ENCODE data around the gene MAP2K3. TPM values are rescaled to one million over a fixed set of nuclear protein-coding genes. Genes with fewer than 3 reads are reported as not detected.

MAP2K3 gene
- total RNA-seq, 1 experiment from 2014 or later = 39.7 TPM

- no peak for TF ChIP-seq STAT6 (CRISPR knock-in tag; conservative IDR thresholded peaks at IDR 0.05; ENCODE audit: low read depth)
- TF ChIP-seq ESRRA (CRISPR knock-in tag; IDR thresholded peaks at IDR 0.05; ENCODE audit: borderline replicate concordance) = peak; percentile 81; the same call in 1 of the 2 replicates
- no peak for TF ChIP-seq NR3C1 (CRISPR knock-in tag; conservative IDR thresholded peaks at IDR 0.05; ENCODE audit: low read depth)
- peak; percentile 99 for TF ChIP-seq USF1 (CRISPR knock-in tag; IDR thresholded peaks at IDR 0.05)
- TF ChIP-seq RELA (CRISPR knock-in tag; IDR thresholded peaks at IDR 0.05; ENCODE audit: borderline replicate concordance) = peak; percentile 75; the same call in 1 of the 2 replicates
- TF ChIP-seq SOX15 (CRISPR knock-in tag; IDR thresholded peaks at IDR 0.05) = no peak
- TF ChIP-seq CDX4 (CRISPR knock-in tag; IDR thresholded peaks at IDR 0.05; ENCODE audit: borderline replicate concordance) = no peak
- peak; percentile 27; the same call in 1 of the 2 replicates for TF ChIP-seq KAT7 (CRISPR knock-in tag; IDR thresholded peaks at IDR 0.05; ENCODE audit: borderline replicate concordance)
- peak; percentile 87; the same call in 1 of the 2 replicates for TF ChIP-seq FOXP4 (CRISPR knock-in tag; IDR thresholded peaks at IDR 0.05)
Observed at GRCh38 chr17:21275579-21276263, 8.8 kb upstream of the MAP2K3 start (continued).

- peak overlapping the region; percentile 76 for H3K4me3 Mint-ChIP-seq
- H3K4me1 Mint-ChIP-seq = peaks cover 9% of the 10 kb centered on the region
- ChIA-PET CTCF (interaction anchor here (0.6 to 2.7 kb wide), 15 partner anchors 9 to 283 kb away, joined by 3 to 15 read pairs (median 5); no protein-coding TSS in a partner anchor), POLR2A (interaction anchor here (1.1 kb wide), 1 partner anchor 233 kb away, joined by 5 read pairs; the partner anchor contains the start of gene USP22)
- 0 out of 2 replicates have a peak, but pooled peaks have one; percentile 9 for TF ChIP-seq IRF2 (CRISPR knock-in tag; IDR thresholded peaks at IDR 0.05; ENCODE audit: borderline replicate concordance, low read depth)
- TF ChIP-seq ZNF317 (CRISPR knock-in tag; IDR thresholded peaks at IDR 0.05; ENCODE audit: borderline replicate concordance, low read depth) = no peak
- H3K27ac Mint-ChIP-seq = no peak overlapping the region
- ATAC-seq (no peak), DNase-seq (ENCODE audit: low spot score) (no peak)
- no peaks in the 10 kb centered on the region for H3K9me3 Mint-ChIP-seq
- H3K27me3 Mint-ChIP-seq (ENCODE audit: low read depth) = peaks cover 53% of the 10 kb centered on the region
- H3K36me3 Mint-ChIP-seq = no peaks in the 10 kb centered on the region
Observed at GRCh38 chr17:21276264-21276588, 8.3 kb upstream of the MAP2K3 start.

GRCh38 chr17:21277332-21277731, 7.2 kb upstream of the MAP2K3 start:
- CTCF ChIA-PET = interaction anchor here (2.1 to 2.7 kb wide), 2 partner anchors 149 to 178 kb away, joined by 6 to 15 read pairs; no protein-coding TSS in a partner anchor
- peaks cover 9% of the 10 kb centered on the region for H3K4me1 Mint-ChIP-seq
- TF ChIP-seq JUN (CRISPR knock-in tag; IDR thresholded peaks at IDR 0.05) (no peak), TEAD4 (CRISPR knock-in tag; IDR thresholded peaks at IDR 0.05) (no peak), OVOL2 (CRISPR knock-in tag; IDR thresholded peaks at IDR 0.05; ENCODE audit: borderline replicate concordance) (no peak), CDX4 (CRISPR knock-in tag; IDR thresholded peaks at IDR 0.05; ENCODE audit: borderline replicate concordance) (no peak), ZBTB21 (CRISPR knock-in tag; IDR thresholded peaks at IDR 0.05; ENCODE audit: borderline replicate concordance) (no peak), E2F4 (CRISPR knock-in tag; IDR thresholded peaks at IDR 0.05; ENCODE audit: borderline replicate concordance, low read depth) (no peak), PRRX2 (CRISPR knock-in tag; IDR thresholded peaks at IDR 0.05) (no peak), RELA (CRISPR knock-in tag; IDR thresholded peaks at IDR 0.05; ENCODE audit: borderline replicate concordance) (no peak), ESRRA (CRISPR knock-in tag; IDR thresholded peaks at IDR 0.05; ENCODE audit: borderline replicate concordance) (no peak), E2F5 (CRISPR knock-in tag; IDR thresholded peaks at IDR 0.05) (no peak), JAZF1 (CRISPR knock-in tag; IDR thresholded peaks at IDR 0.05) (no peak), ZNF317 (CRISPR knock-in tag; IDR thresholded peaks at IDR 0.05; ENCODE audit: borderline replicate concordance, low read depth) (no peak), EMX1 (CRISPR knock-in tag; IDR thresholded peaks at IDR 0.05) (no peak), ZNF138 (CRISPR knock-in tag; conservative IDR thresholded peaks at IDR 0.05) (no peak), SMAD4 (CRISPR knock-in tag; IDR thresholded peaks at IDR 0.05) (no peak), CREM (CRISPR knock-in tag; IDR thresholded peaks at IDR 0.05) (no peak)

More at GRCh38 chr17:21277332-21277731, 7.2 kb upstream of the MAP2K3 start:
- H3K9me3 Mint-ChIP-seq = no peaks in the 10 kb centered on the region
- H3K27ac Mint-ChIP-seq = no peak overlapping the region
- H3K27me3 Mint-ChIP-seq (ENCODE audit: low read depth) = peaks cover 64% of the 10 kb centered on the region
- DNase-seq (ENCODE audit: low spot score) = no peak
- ATAC-seq = no peak
- H3K36me3 Mint-ChIP-seq = no peaks in the 10 kb centered on the region
- H3K4me3 Mint-ChIP-seq = no peak overlapping the region
- POLR2A ChIA-PET = no interaction called here

All from WTC11 (cell line).